Stimulated activated CD4-positive, alpha-beta T cell treated with anti-CD3 and anti-CD28 coated beads, Interleukin-12 subunit alpha, Interleukin-12 subunit beta, amount 100 ng/mL, for 24 hours (primary cell): ENCODE data around the gene C10orf67.
A peak's percentile ranks its signal among the peaks of the same experiment; 100 is the strongest.
"Not testable (repeated sequence)": the region's sequence is repeated elsewhere in the genome, so short reads cannot be mapped to it uniquely, and the experiment has no call there.

Experiments
- DNase-seq, 2 experiments: peaks; one replicate each; pipeline ENCODE4 v3.0.0-alpha.2; 2020; ENCODE audit warnings: low read depth in 2 of 2

The C10orf67 gene

DNA sequence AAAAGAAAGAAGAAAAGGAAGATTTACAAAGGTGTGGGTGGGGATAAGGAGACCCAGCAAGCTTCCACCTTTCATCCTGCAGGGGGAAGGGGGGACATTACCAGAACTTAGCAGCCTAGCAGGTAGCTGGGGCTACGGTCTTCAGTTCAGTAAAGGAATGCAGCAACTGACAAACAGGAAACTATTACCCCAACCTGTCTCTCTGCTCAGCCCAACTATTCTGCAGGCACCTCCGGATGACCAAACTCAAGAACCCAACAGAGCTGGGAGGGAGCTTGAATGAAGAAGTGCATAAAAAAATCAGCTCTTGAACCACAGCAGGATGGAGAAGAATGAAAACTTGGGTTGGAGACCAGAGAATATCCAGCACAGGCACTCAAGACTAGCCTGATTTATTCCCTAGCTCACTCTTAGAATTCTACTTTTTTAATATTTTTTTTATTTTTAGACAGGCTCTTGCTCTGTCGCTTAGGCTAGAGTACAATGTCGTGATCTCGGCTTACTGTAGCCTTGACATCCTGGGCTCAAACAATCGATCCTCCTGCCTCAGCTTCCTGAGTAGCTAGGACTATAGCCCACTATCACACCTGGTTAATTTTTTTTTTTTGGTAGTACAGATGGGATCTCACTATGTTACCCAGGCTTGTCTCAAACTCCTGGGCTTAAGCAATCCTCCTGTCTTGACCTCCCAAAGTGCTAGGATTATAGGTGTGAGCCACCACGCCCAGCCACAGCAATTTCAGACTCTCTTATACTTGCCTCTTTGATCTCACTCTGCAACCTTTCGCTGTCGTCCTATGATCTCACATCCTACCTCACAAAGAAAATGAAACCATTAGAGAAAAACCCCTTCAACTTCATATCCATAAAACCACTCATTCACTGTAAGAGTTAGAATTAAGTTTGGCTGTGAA lies 18.5 kb upstream of the C10orf67 start:
- DNase-seq = no peak

DNA sequence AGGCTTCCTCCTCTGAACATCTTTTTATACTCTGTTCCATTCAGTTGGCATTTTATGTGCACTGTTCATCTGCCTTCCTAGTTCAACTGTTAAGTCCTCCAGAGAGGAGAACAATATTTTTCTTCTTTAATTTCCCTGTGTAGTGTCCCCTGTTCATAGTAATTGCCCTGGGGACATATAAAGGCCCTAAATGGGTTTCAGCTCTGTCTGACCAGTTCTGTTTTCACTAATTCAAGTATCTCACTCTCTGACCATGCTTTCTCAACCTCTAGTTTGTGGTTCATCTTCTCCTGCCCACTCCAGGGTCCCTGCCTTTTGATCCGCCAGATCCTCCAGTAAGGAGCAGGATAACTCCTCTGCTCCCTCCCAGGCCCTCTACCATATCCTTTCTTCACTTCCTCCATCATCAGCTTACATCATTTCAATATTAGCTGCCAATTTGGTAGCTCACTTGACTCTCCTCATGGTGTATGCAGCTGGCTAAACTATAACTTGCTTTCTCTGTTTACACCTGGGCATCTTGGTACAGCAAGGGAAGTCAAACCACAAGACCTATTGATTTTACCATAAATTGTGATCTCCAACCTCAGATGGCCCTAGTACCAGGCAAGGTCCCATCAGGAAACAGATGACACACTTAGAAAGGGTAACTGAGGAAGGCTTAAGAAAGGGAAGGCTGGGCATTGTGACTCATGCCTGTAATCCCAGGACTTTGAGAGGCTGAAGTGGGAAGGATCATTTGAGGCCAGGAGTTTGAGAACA lies 17.7 kb upstream of the C10orf67 start:
- DNase-seq = no peak

DNA sequence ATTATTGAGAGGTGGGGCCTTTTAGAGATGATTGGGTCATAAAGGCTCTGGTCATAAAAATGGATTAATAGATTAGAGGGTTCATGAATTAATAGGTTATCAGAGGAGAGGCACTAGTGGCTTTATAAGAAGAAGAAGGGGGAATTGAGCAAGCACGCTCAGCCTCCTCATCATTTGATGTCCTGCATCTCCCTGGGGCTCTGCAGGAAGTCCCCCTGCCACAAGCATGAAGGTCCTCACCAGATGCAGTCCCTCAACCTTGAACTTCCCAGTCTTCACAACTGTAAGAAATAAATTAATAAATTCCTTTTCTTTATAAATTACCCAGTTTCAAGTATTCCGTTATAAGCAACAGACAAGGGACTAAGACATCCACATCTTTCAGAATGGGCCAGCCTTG lies 17.1 kb upstream of the C10orf67 start:
- no peak for DNase-seq

DNA sequence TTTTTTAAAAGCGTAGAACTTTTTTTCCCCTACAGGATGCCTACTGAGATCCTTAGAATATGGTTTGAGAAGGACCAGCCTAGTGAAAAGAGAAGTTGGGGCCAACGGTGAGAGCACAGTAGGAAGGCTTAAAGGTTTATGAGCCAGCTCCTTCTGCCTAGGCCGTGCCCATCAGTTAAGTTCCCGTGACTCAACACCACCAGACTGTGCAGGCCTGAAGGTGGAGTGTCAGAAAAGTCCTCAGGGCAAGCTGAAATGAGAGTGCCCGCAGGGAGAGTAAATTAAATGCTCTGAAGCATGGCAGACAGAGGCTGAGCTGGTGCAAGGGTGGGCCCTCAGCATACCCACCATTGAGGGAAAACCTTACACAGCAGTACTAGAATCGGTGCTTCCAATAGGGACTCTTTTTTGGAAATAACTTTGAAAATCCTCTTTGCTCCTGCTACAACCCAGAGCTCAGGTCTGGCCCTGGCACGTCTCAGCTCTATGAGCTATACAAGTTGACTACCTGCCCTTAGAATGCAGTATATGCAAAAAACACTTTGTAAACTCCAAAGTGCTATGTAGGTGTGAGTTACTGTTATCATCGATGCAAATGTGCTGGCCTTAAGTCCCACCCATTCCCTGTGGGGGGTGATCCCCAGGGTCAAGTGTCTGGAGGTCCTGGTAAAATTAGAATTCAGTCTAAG lies 15.2 kb upstream of the C10orf67 start:
- no peak for DNase-seq

DNA sequence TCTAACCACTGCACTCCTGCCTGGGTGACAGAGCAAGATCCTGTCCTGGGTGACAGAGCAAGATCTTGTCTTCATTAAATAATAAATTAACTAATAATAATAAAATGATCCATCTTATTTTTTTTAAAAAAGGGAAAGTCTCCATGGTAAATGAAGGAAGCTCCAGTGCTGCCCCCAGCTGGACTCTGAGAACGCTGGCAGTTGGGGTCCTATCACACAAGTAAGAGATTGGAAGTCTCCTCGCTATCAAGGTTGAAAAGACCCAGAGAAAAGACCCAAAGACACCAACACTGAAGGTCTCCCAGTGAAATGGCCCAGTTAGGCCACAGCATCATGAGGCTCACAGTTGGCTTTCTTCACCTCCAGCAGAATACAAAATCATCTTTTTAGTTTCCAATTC lies 13.8 kb upstream of the C10orf67 start:
- no peak for DNase-seq

DNA sequence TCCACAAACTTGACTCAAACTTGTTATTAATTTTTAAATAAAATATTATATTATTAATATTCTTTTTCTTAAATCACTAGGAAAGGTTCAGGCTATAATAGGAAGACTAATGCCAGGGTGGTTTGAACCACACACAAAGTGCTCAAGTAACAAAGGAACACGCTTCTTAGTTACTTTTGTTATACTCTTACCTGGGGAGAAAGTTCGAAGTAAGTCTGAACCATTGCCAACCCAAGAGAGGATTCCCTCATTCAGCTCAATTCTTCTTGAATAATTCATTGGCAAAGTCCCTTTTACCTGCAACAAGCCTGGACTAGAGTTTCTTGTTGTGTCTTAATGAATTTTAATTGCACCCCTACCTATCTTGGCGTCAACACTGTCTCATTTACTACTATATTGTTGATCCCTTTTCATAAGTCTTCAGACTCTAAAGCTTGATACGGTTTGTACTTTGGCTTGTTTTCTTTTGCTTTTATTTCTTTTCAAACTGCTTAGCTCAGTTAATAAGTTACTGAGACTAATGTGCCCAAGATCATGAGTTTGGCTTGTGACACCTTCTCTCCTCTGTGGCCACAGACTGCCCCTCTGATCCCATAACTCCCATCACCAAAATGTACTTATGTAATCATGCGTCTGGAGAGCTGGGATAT lies 10.2 kb upstream of the C10orf67 start:
- no peak for DNase-seq

DNA sequence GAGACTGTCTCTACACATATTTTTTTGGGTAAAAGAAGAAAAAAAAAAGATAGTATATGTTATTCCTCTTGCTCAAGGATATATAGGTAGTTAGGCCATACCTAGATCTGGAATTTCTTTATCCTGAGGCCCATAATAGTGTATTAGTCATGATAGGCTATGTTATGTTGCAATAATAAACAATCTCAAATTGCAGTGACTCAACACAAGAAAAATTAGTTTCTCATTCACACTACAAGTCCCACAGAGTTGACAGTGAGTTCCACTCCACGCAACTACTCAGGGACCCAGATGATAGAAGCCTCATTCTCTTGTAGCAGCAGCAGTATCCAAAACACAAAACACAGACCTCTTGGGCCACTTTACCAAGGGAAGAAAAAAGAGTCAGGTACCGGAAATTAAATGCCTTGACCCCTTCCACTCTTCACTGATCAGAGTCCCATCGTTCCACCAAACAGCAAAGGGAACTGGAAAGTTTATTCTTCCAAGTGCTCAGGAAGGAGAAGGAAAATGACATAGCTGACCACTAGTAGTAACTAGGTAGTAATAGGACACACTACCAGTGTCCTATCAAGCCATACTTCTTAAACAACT lies 7.4 kb upstream of the C10orf67 start:
- DNase-seq = no peak

DNA sequence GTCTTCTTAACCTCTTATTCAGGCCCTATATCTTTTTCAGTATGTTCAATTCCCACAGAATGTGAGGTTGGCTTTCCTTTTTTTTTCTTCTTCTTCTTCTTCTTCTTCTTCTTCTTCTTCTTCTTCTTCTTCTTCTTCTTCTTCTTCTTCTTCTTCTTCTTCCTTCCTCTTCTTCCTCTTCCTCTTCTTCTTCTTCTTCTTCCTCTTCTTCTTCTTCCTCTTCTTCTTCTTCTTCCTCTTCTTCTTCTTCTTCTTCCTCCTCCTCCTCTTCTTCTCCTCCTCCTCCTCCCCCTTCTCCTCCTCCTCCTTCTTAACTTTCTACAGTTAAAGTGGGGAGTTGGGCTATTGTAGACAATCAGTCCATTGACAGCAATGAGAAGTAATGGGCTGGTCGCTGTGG lies 6.1 kb upstream of the C10orf67 start:
- not testable (repeated sequence) for DNase-seq

DNA sequence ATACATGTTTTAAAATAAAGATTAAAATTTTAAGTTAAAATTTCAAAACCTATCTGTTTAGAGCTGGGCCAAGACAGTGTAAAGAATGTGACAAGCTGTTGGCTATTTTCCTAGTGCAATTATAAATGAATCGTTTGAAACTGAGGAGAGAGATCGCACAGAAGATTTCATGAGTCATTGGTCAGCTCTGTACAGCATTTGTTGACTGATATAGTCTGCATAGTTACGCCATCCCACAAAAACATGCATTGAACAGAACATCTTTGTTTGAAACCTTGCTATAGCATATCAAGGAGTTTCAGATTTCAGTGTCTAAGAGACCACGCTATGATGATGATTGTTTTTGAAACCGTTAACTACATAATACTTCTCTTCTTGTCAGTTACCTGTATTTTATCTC lies 1.3 kb upstream of the C10orf67 start:
- no peak for DNase-seq

DNA sequence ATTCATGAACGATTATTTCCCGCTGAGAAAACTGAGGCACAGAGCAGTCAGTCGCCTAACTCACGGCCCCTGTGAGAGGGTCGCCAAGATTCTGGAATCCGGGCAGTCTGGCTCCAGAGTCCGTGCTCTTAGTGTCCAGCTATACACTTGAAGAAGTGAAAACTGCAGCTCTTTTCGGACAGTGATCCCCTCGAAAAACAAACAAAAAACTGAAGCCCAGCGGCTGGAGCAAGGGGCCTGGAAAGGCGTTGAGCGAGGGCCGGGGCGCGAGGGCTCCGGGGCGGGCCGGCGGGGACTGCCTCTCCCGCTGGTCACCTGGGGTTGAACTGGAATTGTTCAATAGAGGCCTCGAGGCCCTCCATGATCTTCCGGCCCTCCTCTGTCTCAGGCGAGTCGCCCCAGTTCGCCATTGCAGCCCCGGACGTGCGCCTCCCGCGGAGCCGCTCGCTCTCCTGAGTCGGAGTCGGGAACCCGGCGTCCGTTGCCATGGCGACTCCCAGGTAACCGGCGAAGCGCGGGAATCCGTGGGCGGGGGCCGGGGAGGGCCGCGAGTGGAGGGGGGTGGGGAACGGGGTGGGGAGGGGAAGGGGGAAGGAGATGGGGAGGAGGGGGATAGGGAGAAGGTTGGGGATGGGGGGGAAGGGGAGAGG lies 881 bp downstream of the C10orf67 start:
- peak in 1 of 2 experiments; percentile 76 for DNase-seq

DNA sequence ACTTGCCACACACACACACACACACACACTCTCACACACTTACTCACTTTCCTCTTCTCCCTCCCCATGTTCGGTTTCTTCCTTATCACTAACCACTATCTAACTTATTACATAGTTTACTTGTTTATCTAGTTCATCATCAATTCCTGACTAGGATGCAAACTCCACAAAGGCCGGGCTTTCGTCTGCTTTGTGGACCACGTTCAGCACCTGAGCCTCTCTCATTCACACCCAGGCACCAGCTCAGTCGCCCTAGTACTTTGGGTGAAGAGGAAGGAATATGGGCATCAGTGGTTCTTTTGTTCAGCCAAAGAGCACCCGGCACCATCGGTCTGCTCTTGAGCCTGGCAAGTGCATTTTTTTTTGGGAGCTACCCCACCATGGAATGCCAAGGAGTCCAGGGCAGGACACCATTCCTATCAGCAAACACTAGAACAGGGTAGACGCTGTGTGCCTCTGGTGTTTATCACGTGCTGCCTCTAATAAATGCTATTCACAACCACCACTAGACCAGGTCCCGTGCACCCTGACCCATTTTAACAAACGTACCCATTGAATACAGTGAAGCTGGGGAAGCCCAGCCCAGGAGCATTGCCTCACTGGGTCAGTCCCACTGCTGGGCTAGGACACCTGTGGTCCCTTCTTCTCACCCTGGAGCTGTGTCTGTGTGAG lies 2.2 kb downstream of the C10orf67 start:
- DNase-seq = no peak

DNA sequence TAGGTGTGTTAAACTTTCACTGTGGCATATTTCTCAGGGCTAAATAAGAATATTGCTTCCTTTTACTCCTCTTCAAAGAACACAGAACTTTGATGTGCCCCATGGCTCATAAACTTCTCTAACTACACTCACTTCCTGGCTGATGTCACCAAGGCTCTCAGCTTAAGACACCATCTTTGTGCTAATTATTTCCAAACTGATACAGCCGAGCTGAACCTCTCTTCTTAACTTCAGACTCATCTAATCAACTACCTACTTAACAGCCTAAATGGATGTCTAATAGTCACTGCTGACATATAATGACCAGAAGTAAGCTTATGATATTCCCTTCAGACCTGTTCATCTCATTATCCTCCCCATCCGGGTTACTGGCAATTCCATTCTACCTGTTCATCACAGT lies 3.6 kb downstream of the C10orf67 start:
- no peak for DNase-seq

DNA sequence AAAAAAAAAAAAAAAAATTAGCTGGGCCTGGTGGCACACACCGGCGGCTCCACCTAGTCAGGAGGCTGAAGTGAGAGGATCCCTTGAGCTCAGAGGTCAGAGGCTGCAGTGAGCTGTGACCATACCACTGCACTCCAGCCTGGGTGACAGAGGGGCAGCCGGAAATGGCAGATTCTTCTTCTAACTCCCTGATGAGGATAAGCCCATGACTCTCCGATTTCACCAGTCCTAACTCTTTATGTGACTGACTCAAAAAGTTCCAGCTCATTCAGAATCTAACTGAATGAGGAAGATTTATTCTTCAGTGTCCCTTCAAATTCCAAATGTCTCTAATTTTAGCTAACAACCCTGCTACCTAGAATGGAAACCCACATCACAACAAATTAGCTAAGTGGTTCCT lies 4.2 kb downstream of the C10orf67 start:
- no peak for DNase-seq

DNA sequence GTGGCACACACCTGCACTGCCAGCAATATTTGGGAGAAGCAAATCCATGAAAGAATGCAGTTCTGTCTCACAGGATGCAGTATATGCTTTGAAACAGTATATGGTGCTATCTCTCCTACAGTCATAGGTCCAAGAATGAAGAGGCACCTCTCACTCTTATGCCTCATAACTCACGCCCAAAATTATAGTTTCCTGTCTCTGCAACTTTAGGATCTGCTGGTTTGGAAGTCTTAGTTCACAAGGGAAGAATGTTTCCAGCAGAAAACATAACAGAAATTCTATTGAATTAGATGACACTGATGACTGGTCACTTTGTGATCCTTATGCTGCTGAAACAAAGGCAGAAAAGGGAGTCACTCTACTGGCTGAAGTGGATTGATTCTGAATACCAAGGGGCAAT lies 5.7 kb downstream of the C10orf67 start:
- DNase-seq = no peak

DNA sequence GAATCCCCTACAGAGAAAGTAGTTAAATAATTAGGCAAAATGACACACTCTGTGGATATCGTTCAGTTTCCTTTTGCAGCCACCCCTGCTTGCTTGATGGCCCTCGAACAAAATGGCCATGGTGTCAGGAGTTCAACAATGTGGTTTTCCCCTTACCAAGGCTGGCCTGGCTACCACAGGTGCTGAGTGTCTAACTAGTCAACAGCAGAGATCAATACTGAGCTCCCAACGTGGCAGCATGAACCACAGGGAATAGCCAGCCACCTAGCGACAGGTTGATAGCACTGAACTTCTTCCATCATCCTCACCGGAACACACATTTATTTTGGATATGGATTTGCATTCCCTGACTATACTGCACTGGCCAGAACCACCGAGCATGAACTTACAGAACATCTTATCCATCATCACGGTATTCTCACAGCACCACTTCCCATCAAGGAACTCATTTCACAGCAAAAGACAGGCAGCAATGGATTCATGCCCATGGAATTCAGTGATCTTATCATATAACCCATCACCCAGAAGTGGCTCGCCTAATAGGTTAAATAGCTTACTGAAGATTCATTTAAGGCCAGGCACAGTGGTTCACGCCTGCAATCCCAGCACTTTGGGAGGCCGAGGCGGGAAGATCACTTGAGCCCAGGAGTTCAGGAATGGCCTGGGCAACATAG lies 6.3 kb downstream of the C10orf67 start:
- no peak for DNase-seq

DNA sequence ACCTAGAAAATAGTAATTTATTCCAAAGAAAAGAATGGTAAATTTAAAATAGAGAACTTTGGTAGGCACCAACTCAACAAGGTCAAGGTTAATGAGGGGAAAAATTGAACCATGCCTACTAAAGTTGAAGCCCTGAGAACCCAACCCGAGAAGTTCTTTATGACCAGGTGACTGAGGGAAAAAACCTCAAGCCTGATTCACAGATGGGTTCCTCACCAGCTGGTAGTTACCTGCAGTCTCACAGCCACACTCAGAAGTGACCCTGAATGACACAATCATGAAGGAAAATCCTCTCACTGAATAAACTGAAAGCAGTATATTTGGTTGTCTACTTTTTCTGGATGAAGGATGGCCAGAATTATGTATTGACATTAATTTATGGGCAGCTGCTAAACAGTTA lies 7.0 kb downstream of the C10orf67 start:
- no peak for DNase-seq

DNA sequence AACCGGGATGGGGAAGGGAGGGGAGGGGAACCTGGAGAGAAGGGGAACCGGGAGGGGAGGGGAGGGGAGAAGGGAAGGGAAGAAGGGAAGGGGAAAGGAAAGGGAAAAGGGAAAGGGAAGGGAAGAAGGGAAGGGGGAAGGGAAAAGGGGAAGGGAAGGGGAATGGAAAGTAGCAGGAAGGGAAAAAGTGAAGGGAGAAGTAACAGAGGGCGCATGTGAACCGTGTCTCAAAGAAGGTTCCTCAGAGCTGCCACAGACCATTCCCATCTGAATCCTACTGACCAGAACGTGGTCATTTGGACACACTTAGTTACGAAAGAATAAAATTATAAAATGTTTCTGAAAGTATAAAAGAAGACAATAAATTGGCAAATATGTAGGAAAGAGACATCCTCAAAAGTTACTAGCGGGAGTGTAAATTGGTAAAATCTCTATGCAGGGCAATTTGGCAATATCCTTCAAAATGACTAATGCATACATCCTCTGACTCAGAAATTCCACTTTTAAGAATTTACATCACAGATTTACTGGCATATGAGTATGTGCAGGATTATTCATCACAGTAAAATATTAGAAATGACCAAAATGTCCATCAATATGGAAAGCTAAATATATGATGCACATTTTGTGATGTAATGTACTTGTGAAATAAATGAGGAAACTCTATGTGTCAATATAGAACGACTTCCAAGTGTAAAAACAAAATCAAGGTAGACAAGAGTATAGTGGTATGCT lies 12.9 kb downstream of the C10orf67 start:
- no peak for DNase-seq

DNA sequence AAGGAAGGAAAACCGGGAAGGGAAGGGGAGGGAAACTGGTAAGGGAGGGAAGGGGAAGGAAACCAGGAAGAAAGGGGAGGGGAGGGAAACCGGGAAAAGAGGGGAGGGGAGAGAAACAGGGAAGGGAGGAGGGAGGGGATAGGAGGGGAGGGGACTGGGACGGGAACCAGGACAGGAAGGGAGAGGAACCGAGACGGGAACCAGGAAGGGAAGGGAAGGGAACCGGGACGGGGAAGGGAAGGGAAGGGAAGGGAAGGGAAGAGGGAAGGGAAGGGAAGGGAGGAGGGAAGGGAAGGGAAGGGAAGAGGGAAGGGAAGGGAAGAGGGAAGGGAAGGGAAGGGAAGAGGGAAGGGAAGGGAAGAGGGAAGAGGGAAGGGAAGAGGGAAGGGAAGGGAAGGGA lies 13.6 kb downstream of the C10orf67 start:
- DNase-seq = no peak
